Spleen (tissue), 7 donors: ENCODE data around the gene KCNK5.

Experiments
- CTCF ChIP-seq, 11 experiments: fragments of 200-600 bp in 7 of 11; fragments of 450-650 bp in 4 of 11; sonication (generic) in 4 of 11; IDR thresholded peaks in 8 of 11; conservative IDR thresholded peaks in 3 of 11; 1 replicate in 7 of 11; 2 replicates in 4 of 11; pipeline versions ENCODE4 v1.4.0 to v1.8.0; 2016 to 2021; ENCODE audit warnings: antibody characterized with exemption in 11 of 11, inconsistent platforms in 4 of 11, mild to moderate bottlenecking in 1 of 11
- POLR2A ChIP-seq, 3 donors: fragments of 450-650 bp; IDR thresholded peaks; one replicate each; pipeline ENCODE4 v1.5.1; 2017; ENCODE audit warnings: antibody characterized with exemption in 3 of 3, mild to moderate bottlenecking in 1 of 3
- donor health status: DM: no; HTN: no; CAD: no; lungs with moderate emphysema.
- donor health status: DM: no; HTN: no; CAD: no.
- donor health status: DM: no; HTN: no; CAD: no.

GRCh38 chr6:39247667-39248194 is 18.5 kb upstream of the KCNK5 start:
- no peak for TF ChIP-seq POLR2A (IDR thresholded peaks at IDR 0.05)
- TF ChIP-seq CTCF (IDR thresholded peaks at IDR 0.05 in 8 of 11, conservative IDR thresholded peaks at IDR 0.05 in 3 of 11) = no peak
